HG03460 (cell line): ENCODE measurements around the gene PELI2.
"Not testable (repeated sequence)": the region's sequence is repeated elsewhere in the genome, so short reads cannot be mapped to it uniquely, and the experiment has no call there.

ENCODE experiments used
- ATAC-seq: cut with Tn5 transposase; IDR thresholded peaks from one replicate; pipeline ENCODE4 v1.9.1; 2021; ENCODE audit not compliant: unreplicated experiment

The PELI2 gene

GRCh38 chr14:56138928-56139327 is 20.7 kb downstream of the PELI2 start:
- ATAC-seq = no peak

GRCh38 chr14:56142314-56142713 is 24.1 kb downstream of the PELI2 start:
- ATAC-seq = no peak

GRCh38 chr14:56143025-56143424 is 24.8 kb downstream of the PELI2 start:
- no peak for ATAC-seq

GRCh38 chr14:56144176-56144575 is 26.0 kb downstream of the PELI2 start:
- no peak for ATAC-seq

- ATAC-seq = no peak
These were observed 27.1 kb downstream of the PELI2 start for GRCh38 chr14:56145181-56145769.

GRCh38 chr14:56145965-56146364 is 27.8 kb downstream of the PELI2 start:
- ATAC-seq = no peak

- ATAC-seq = no peak
These were observed 29.2 kb downstream of the PELI2 start for GRCh38 chr14:56147449-56147848.

- no peak for ATAC-seq
These were observed 30.0 kb downstream of the PELI2 start for GRCh38 chr14:56147986-56148901.

GRCh38 chr14:56149151-56149550 is 30.9 kb downstream of the PELI2 start:
- no peak for ATAC-seq

- no peak for ATAC-seq
These were observed 31.8 kb downstream of the PELI2 start for GRCh38 chr14:56149995-56150394.

GRCh38 chr14:56150645-56151345 is 32.6 kb downstream of the PELI2 start:
- no peak for ATAC-seq

- ATAC-seq = no peak
These were observed 34.0 kb downstream of the PELI2 start for GRCh38 chr14:56152221-56152620.

GRCh38 chr14:56153267-56153666 is 35.1 kb downstream of the PELI2 start:
- no peak for ATAC-seq

GRCh38 chr14:56154321-56154720 is 36.1 kb downstream of the PELI2 start:
- ATAC-seq = no peak

- ATAC-seq = no peak
These were observed 37.9 kb downstream of the PELI2 start for GRCh38 chr14:56156096-56156495.

GRCh38 chr14:56159066-56159465 is 40.9 kb downstream of the PELI2 start:
- no peak for ATAC-seq

- ATAC-seq = no peak
These were observed 41.9 kb downstream of the PELI2 start for GRCh38 chr14:56160088-56160487.

- ATAC-seq = no peak
These were observed 43.4 kb downstream of the PELI2 start for GRCh38 chr14:56161658-56162057.

GRCh38 chr14:56162476-56162875 is 44.3 kb downstream of the PELI2 start:
- ATAC-seq = no peak

GRCh38 chr14:56166579-56166978 is 48.4 kb downstream of the PELI2 start:
- not testable (repeated sequence) for ATAC-seq

GRCh38 chr14:56168007-56168616 is 49.9 kb downstream of the PELI2 start:
- ATAC-seq = no peak
